ENCODE results near the gene RPA1. TPM values are rescaled to one million over a fixed set of nuclear protein-coding genes. Genes with fewer than 3 reads are reported as not detected.

Gene RPA1
- total and polyA plus RNA-seq, 9 of the 15 experiments (the other 6 are each of a cell fraction or from before 2014, with no cell fraction given), result 25.2 to 125 (median 47.4) TPM

- Histone ChIP-seq H3K9me1 (ENCODE audit: control insufficient read depth, insufficient read depth, low read length) (no peaks in the 10 kb centered on the region), H3K4me3 (no peak overlapping the region), H3K36me3 (ENCODE audit: control insufficient read depth, insufficient read depth, low read length) (peaks cover 20% of the 10 kb centered on the region; the same call in 1 of the 3 replicates), H3K9me3 (replicated peaks; ENCODE audit: control insufficient read depth, insufficient read depth, low read depth, low read length) (no peaks in the 10 kb centered on the region), H3K4me1 (replicated peaks in 1 of 2; ENCODE audit: control insufficient read depth in 2 of 2, insufficient read depth in 2 of 2, low read length in 2 of 2) (no peaks in the 10 kb centered on the region; a peak in 1 of 5 replicates), H3K9ac (ENCODE audit: insufficient read depth in 1 of 2, low read depth in 2 of 2, low read length in 2 of 2) (no peak overlapping the region), H3K79me2 (ENCODE audit: control insufficient read depth, insufficient read depth, low read length) (no peaks in the 10 kb centered on the region), H3K27me3 (ENCODE audit: control insufficient read depth in 2 of 2, insufficient read depth in 2 of 2, low read length in 2 of 2) (no peaks in the 10 kb centered on the region), H3K27ac (ENCODE audit: extremely low read depth, low read depth, low read length) (no peak overlapping the region), H4K20me1 (replicated peaks; ENCODE audit: control insufficient read depth, insufficient read depth, low read length) (no peaks in the 10 kb centered on the region), H3K4me2 (ENCODE audit: insufficient read depth, low read length) (no peak overlapping the region), H2AFZ (ENCODE audit: low read depth, low read length) (no peak overlapping the region)
- FAIRE-seq (no peak), ATAC-seq (no peak), DNase-seq (ENCODE audit: extremely low read depth in 1 of 4, low spot score in 3 of 4) (no peak)
- in situ Hi-C loops (cut with MboI), result loop anchor here (10.0 kb wide), 1 partner anchor 187 kb away; no protein-coding TSS in a partner anchor
- CTCF ChIA-PET (ENCODE audit: low intra/inter-chr PET ratio), result no interaction called here
- intact Hi-C loops (cut with micrococcal nuclease), result no loop called here
- POLR2A ChIA-PET, result interaction anchor here (0.7 kb wide), 1 partner anchor 145 kb away, joined by 3 read pairs; no protein-coding TSS in a partner anchor
- no TSS peak for BruUV-seq (replicated peaks)
- 94% methylated on average over 15 of the region's 16 CpGs for WGBS (ENCODE audit: insufficient coverage, low coverage, missing lambda C conversion rate)
- TF ChIP-seq ZHX1 (conservative IDR thresholded peaks at IDR 0.05; ENCODE audit: low read length) (no peak), SREBF1 (IDR thresholded peaks at IDR 0.05; ENCODE audit: borderline replicate concordance, low read depth, low read length) (no peak), FOXO4 (CRISPR knock-in tag; IDR thresholded peaks at IDR 0.05) (no peak), TCF3 (CRISPR knock-in tag; IDR thresholded peaks at IDR 0.05) (no peak), SPI1 (IDR thresholded peaks at IDR 0.05; ENCODE audit: borderline replicate concordance, low read depth, low read length) (no peak), RBM25 (IDR thresholded peaks at IDR 0.05; ENCODE audit: low read depth, low read length, severe bottlenecking) (no peak)
- TF ChIP-seq, protein P1, sequence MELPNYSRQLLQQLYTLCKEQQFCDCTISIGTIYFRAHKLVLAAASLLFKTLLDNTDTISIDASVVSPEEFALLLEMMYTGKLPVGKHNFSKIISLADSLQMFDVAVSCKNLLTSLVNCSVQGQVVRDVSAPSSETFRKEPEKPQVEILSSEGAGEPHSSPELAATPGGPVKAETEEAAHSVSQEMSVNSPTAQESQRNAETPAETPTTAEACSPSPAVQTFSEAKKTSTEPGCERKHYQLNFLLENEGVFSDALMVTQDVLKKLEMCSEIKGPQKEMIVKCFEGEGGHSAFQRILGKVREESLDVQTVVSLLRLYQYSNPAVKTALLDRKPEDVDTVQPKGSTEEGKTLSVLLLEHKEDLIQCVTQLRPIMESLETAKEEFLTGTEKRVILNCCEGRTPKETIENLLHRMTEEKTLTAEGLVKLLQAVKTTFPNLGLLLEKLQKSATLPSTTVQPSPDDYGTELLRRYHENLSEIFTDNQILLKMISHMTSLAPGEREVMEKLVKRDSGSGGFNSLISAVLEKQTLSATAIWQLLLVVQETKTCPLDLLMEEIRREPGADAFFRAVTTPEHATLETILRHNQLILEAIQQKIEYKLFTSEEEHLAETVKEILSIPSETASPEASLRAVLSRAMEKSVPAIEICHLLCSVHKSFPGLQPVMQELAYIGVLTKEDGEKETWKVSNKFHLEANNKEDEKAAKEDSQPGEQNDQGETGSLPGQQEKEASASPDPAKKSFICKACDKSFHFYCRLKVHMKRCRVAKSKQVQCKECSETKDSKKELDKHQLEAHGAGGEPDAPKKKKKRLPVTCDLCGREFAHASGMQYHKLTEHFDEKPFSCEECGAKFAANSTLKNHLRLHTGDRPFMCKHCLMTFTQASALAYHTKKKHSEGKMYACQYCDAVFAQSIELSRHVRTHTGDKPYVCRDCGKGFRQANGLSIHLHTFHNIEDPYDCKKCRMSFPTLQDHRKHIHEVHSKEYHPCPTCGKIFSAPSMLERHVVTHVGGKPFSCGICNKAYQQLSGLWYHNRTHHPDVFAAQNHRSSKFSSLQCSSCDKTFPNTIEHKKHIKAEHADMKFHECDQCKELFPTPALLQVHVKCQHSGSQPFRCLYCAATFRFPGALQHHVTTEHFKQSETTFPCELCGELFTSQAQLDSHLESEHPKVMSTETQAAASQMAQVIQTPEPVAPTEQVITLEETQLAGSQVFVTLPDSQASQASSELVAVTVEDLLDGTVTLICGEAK (IDR thresholded peaks at IDR 0.05), result no peak
- TF ChIP-seq, protein P1 (CRISPR knock-in tag; IDR thresholded peaks at IDR 0.05), result no peak
Measured at GRCh38 chr17:1861391-1862010, 31.7 kb downstream of the RPA1 start.
